GM12878 (cell line): Measurements from ENCODE around the gene PHYHIPL. TPM values are rescaled to one million over a fixed set of nuclear protein-coding genes. Genes with fewer than 3 reads are reported as not detected.

Experiments used
- ATAC-seq: fragments of 200-7000 bp; cut with Tn5 transposase; 3 replicates; pipeline ENCODE4 v1.9.1; 2020; ENCODE audit warnings: mild to moderate bottlenecking, moderate library complexity
- BruUV-seq: library from RNA; stranded (reverse); fragments of 400-500 nt; replicated peaks from 2 replicates; lab custom pipeline; 2021; lab: Mats Ljungman, UMichigan
- CTCF ChIA-PET: fragments of 300-600 bp; sonication (Branson Sonifier 250); formaldehyde crosslinking; extraction: SDS; loops from one replicate; lab custom pipeline; 2021; ENCODE audit warnings: inconsistent platforms; lab: Yijun Ruan, JAX
- POLR2A ChIA-PET: fragments of 350-600 bp; formaldehyde crosslinking; extraction: SDS; loops from one replicate; lab custom pipeline; 2021; ENCODE audit warnings: inconsistent platforms; lab: Charles Lee
- RAD21 ChIA-PET: fragments of 300-600 bp; sonication (Branson Sonifier 250); formaldehyde crosslinking; loops from one replicate; lab custom pipeline; 2023; ENCODE audit warnings: antibody characterized with exemption; ENCODE audit not compliant: unreplicated experiment; lab: Charles Lee
- SMC1A ChIA-PET: fragments of 300-600 bp; sonication (Branson Sonifier 250); formaldehyde crosslinking; loops from one replicate; lab custom pipeline; 2023; ENCODE audit not compliant: unreplicated experiment, uncharacterized antibody; lab: Charles Lee
- DNase-seq: peaks from one replicate; pipeline ENCODE4 v3.0.0-alpha.2; 2011; ENCODE audit warnings: low read depth, low spot score
- FAIRE-seq: peaks from 3 replicates; lab custom pipeline; 2011; peaks lifted over from hg19 to GRCh38; lab: Jason Lieb, UNC
- H2AFZ ChIP-seq: 2 replicates; pipeline ENCODE4 v1.6.0; 2011; ENCODE audit warnings: low read depth, low read length, control low read depth; ENCODE audit not compliant: control insufficient read depth
- H3K27ac ChIP-seq: 2 replicates; pipeline ENCODE4 v1.5.1; 2011; ENCODE audit warnings: control low read depth; ENCODE audit not compliant: control insufficient read depth, insufficient read depth
- H3K27me3 ChIP-seq, 2 experiments: replicated peaks in 1 of 2; 2 replicates each; pipeline versions ENCODE4 v1.6.0 to v1.6.1; 2011; ENCODE audit warnings: low read length in 1 of 2; ENCODE audit not compliant: control insufficient read depth in 2 of 2, insufficient read depth in 2 of 2
- H3K36me3 ChIP-seq, 2 experiments: 2 replicates each; pipeline ENCODE4 v1.5.1; 2011; ENCODE audit warnings: low read length in 1 of 2; ENCODE audit not compliant: control insufficient read depth in 2 of 2, insufficient read depth in 2 of 2
- H3K4me1 ChIP-seq: 2 replicates; pipeline ENCODE4 v1.6.1; 2011; ENCODE audit warnings: mild to moderate bottlenecking, low read length, moderate library complexity, mixed read lengths; ENCODE audit not compliant: control insufficient read depth, insufficient read depth
- H3K4me2 ChIP-seq: 2 replicates; pipeline ENCODE4 v1.6.0; 2011; ENCODE audit warnings: control low read depth; ENCODE audit not compliant: control insufficient read depth, insufficient read depth
- H3K4me3 ChIP-seq: fragments of 200-600 bp; sonication (generic); 2 replicates; pipeline ENCODE4 v1.5.1; 2016
- H3K79me2 ChIP-seq: 2 replicates; pipeline ENCODE4 v1.6.0; 2011; ENCODE audit warnings: low read length; ENCODE audit not compliant: control insufficient read depth, insufficient read depth
- H3K9ac ChIP-seq: 2 replicates; pipeline ENCODE4 v1.8.0; 2011; ENCODE audit warnings: low read length, control low read depth, mixed read lengths; ENCODE audit not compliant: control insufficient read depth, insufficient read depth
- H3K9me3 ChIP-seq: replicated peaks from 3 replicates; pipeline ENCODE4 v1.5.1; 2011; ENCODE audit warnings: mild to moderate bottlenecking, low read length; ENCODE audit not compliant: control insufficient read depth, insufficient read depth
- H4K20me1 ChIP-seq: 2 replicates; pipeline ENCODE4 v1.6.0; 2011; ENCODE audit not compliant: control insufficient read depth, insufficient read depth
- LARP7 ChIP-seq: fragments of 450-650 bp; IDR thresholded peaks from 2 replicates; pipeline ENCODE4 v1.6.1; 2017; ENCODE audit warnings: mild to moderate bottlenecking
- NR2F1 ChIP-seq: fragments of 450-650 bp; conservative IDR thresholded peaks from 2 replicates; pipeline ENCODE4 v1.6.1; 2017; ENCODE audit warnings: mild to moderate bottlenecking
- RAD21 ChIP-seq: IDR thresholded peaks from 2 replicates; pipeline ENCODE4 v1.6.1; 2011; ENCODE audit warnings: mild to moderate bottlenecking, low read depth, low read length, moderate library complexity; ENCODE audit not compliant: insufficient read depth
- SMC3 ChIP-seq: IDR thresholded peaks from 2 replicates; pipeline ENCODE4 v1.6.1; 2011; ENCODE audit warnings: low read length, improper control_type of control experiment, borderline replicate concordance
- TCF7 ChIP-seq: IDR thresholded peaks from 2 replicates; pipeline ENCODE4 v1.6.1; 2014; ENCODE audit warnings: antibody characterized with exemption, borderline replicate concordance
- YY1 ChIP-seq: IDR thresholded peaks from 2 replicates; pipeline ENCODE4 v1.6.1; 2011; ENCODE audit warnings: low read depth, mild to moderate bottlenecking, low read length
- WGBS: methylation state at CpG from one replicate; pipeline ENCODE4 v1.1.6; 2016; ENCODE audit warnings: low lambda C conversion rate; ENCODE audit not compliant: insufficient replicate concordance, insufficient coverage; ENCODE audit errors: missing lambda C conversion rate; 5-methylcytosine and 5-hydroxymethylcytosine counted together
- in situ Hi-C: fragments of 300-500 bp; cut with MboI; formaldehyde crosslinking; loops from 9 replicates; pipeline ENCODE4 v1.14.3; 2018; ENCODE audit warnings: mixed read lengths
- intact Hi-C: fragments of 100-400 bp; cut with micrococcal nuclease; formaldehyde crosslinking; loops from one replicate; pipeline ENCODE4 v1.14.2; 2022; ENCODE audit not compliant: unreplicated experiment
- polyA plus RNA-seq, 11 experiments: library from polyadenylated mRNA; depleted of rRNA in 4 of 11; unstranded in 6 of 11; stranded (reverse) in 5 of 11; fragments of >200 nt; fragmentation: Nextera tagmentation in 4 of 11; fragmentation: Illumina TruSeq in 1 of 11; extraction: Ambion mirVana in 4 of 11; extraction: Trizol in 1 of 11; gene quantifications; 1 replicate in 1 of 11; 2 replicates in 10 of 11; pipeline versions ENCODE4 v1.2.1 to v1.2.3, GENCODE V29; 2011 to 2016; ENCODE audit warnings: inconsistent platforms in 2 of 11, missing spikeins in 2 of 11, low read depth in 1 of 11
- total RNA-seq, 4 experiments: library from RNA; depleted of rRNA in 3 of 4; stranded (reverse); fragments of >200 nt in 3 of 4; fragmentation: Illumina TruSeq in 1 of 4; extraction: Trizol in 1 of 4; gene quantifications; 2 replicates each; pipeline versions ENCODE4 v1.2.1 to v1.2.3, GENCODE V29; 2013 to 2021
- TF ChIP-seq, protein P1 (sequence below), 3 experiments: IDR thresholded peaks in 2 of 3; conservative IDR thresholded peaks in 1 of 3; 2 replicates each; pipeline ENCODE4 v1.5.1; 2011; ENCODE audit warnings: low read depth in 3 of 3, low read length in 3 of 3, mild to moderate bottlenecking in 3 of 3, control low read depth in 2 of 3, moderate library complexity in 2 of 3, inconsistent platforms in 1 of 3, mixed read lengths in 1 of 3; ENCODE audit not compliant: control insufficient read depth in 2 of 3, insufficient read depth in 1 of 3; ENCODE audit errors: extremely low read depth in 1 of 3
- TF ChIP-seq, protein P2 (sequence below): IDR thresholded peaks from 2 replicates; pipeline ENCODE4 v1.6.1; 2012; ENCODE audit warnings: improper control_type of control experiment, low read depth, low read length; ENCODE audit not compliant: insufficient replicate concordance

Gene PHYHIPL
- total and polyA plus RNA-seq, 10 of the 15 experiments (the other 5 are each of a cell fraction or from before 2014, with no cell fraction given), result 0.06 to 0.40 (median 0.18) TPM; not detected in 2

DNA sequence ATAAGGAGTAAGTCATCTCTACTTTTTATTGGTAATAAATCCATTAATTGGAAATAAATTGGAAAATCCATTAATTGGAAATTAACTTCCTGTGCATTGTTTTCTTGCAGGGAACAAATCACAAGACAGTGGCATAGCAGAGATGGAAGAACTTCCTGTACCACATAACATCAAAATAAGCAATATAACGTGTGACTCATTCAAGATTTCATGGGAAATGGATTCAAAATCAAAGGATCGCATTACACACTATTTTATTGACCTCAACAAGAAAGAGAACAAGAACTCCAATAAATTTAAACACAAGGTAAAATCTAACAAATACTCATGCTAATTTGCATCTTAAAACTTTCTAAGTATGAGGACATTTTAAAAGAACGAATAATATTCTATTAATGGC is 57.8 kb downstream of the PHYHIPL start:
- H3K27ac ChIP-seq, result no peak overlapping the region
- DNase-seq, result no peak
- SMC1A ChIA-PET, result no interaction called here
- intact Hi-C loops, result no loop called here
- H3K9ac ChIP-seq, result no peak overlapping the region
- H3K27me3 ChIP-seq, result no peaks in the 10 kb centered on the region
- TF ChIP-seq TCF7, result no peak
- 33% methylated on average over 3 of the region's 3 CpGs for WGBS
- no peak for ATAC-seq
- H3K4me3 ChIP-seq, result no peak overlapping the region
- BruUV-seq, result no TSS peak
- H3K9me3 ChIP-seq, result no peaks in the 10 kb centered on the region
- no peaks in the 10 kb centered on the region for H3K36me3 ChIP-seq
- in situ Hi-C loops, result no loop called here
- H3K79me2 ChIP-seq, result no peaks in the 10 kb centered on the region
- POLR2A ChIA-PET, result no interaction called here
- FAIRE-seq, result no peak
- no peaks in the 10 kb centered on the region for H3K4me1 ChIP-seq
- no peak overlapping the region for H2AFZ ChIP-seq
- CTCF ChIA-PET, result no interaction called here
- RAD21 ChIA-PET, result no interaction called here
- no peaks in the 10 kb centered on the region for H4K20me1 ChIP-seq
- no peak overlapping the region for H3K4me2 ChIP-seq

DNA sequence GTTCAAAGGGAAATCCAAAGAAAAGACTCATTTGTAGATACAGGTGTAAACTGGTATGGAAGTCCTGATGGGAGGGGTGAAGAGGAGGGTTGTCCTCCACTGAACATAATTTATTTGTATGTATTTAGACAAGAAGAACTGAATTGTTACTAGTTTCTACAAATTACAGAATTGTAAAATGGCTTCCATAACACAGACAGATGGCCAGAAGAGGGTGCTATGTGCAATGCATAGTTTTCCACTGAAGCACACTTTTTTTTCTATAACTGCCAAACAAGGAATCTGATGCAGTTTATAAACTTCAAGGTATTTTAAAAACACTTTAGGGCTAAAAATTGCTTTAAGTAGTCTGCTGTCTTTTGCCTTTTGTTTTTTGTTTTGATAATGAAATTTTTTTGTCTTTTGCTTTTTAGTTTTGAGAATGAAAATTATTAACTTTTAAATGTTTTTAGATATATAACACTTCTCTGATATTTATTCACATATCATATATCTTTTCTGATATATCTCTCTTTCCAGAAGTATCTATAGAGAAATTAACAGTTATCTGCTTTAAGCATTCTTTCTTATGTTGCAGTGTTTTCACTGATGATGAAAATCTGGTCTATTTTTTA is 58.5 kb downstream of the PHYHIPL start:
- CTCF ChIA-PET, result no interaction called here
- H3K36me3 ChIP-seq, result no peaks in the 10 kb centered on the region
- no peaks in the 10 kb centered on the region for H3K27me3 ChIP-seq
- no peak overlapping the region for H3K4me2 ChIP-seq
- peak; percentile 58 for ATAC-seq
- no TSS peak for BruUV-seq
- no peak overlapping the region for H2AFZ ChIP-seq
- SMC1A ChIA-PET, result interaction anchor here (2.6 kb wide), 1 partner anchor 280 kb away, joined by 7 read pairs; no protein-coding TSS in a partner anchor
- TF ChIP-seq, protein P1, sequence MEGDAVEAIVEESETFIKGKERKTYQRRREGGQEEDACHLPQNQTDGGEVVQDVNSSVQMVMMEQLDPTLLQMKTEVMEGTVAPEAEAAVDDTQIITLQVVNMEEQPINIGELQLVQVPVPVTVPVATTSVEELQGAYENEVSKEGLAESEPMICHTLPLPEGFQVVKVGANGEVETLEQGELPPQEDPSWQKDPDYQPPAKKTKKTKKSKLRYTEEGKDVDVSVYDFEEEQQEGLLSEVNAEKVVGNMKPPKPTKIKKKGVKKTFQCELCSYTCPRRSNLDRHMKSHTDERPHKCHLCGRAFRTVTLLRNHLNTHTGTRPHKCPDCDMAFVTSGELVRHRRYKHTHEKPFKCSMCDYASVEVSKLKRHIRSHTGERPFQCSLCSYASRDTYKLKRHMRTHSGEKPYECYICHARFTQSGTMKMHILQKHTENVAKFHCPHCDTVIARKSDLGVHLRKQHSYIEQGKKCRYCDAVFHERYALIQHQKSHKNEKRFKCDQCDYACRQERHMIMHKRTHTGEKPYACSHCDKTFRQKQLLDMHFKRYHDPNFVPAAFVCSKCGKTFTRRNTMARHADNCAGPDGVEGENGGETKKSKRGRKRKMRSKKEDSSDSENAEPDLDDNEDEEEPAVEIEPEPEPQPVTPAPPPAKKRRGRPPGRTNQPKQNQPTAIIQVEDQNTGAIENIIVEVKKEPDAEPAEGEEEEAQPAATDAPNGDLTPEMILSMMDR (IDR thresholded peaks at IDR 0.05 in 2 of 3, conservative IDR thresholded peaks at IDR 0.05 in 1 of 3; ENCODE audit: control insufficient read depth in 2 of 3, extremely low read depth in 1 of 3, insufficient read depth in 1 of 3, low read depth in 3 of 3, low read length in 3 of 3), result peak; percentile 44 to 57 (median 45); a peak in 5 of 6 replicates
- TF ChIP-seq YY1 (peak; percentile 88), NR2F1 (no peak), LARP7 (no peak), SMC3 (peak; percentile 23; the same call in 1 of the 2 replicates), RAD21 (peak; percentile 42)
- TF ChIP-seq, protein P2, sequence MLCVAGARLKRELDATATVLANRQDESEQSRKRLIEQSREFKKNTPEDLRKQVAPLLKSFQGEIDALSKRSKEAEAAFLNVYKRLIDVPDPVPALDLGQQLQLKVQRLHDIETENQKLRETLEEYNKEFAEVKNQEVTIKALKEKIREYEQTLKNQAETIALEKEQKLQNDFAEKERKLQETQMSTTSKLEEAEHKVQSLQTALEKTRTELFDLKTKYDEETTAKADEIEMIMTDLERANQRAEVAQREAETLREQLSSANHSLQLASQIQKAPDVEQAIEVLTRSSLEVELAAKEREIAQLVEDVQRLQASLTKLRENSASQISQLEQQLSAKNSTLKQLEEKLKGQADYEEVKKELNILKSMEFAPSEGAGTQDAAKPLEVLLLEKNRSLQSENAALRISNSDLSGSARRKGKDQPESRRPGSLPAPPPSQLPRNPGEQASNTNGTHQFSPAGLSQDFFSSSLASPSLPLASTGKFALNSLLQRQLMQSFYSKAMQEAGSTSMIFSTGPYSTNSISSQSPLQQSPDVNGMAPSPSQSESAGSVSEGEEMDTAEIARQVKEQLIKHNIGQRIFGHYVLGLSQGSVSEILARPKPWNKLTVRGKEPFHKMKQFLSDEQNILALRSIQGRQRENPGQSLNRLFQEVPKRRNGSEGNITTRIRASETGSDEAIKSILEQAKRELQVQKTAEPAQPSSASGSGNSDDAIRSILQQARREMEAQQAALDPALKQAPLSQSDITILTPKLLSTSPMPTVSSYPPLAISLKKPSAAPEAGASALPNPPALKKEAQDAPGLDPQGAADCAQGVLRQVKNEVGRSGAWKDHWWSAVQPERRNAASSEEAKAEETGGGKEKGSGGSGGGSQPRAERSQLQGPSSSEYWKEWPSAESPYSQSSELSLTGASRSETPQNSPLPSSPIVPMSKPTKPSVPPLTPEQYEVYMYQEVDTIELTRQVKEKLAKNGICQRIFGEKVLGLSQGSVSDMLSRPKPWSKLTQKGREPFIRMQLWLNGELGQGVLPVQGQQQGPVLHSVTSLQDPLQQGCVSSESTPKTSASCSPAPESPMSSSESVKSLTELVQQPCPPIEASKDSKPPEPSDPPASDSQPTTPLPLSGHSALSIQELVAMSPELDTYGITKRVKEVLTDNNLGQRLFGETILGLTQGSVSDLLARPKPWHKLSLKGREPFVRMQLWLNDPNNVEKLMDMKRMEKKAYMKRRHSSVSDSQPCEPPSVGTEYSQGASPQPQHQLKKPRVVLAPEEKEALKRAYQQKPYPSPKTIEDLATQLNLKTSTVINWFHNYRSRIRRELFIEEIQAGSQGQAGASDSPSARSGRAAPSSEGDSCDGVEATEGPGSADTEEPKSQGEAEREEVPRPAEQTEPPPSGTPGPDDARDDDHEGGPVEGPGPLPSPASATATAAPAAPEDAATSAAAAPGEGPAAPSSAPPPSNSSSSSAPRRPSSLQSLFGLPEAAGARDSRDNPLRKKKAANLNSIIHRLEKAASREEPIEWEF, result no peak
- no peaks in the 10 kb centered on the region for H3K79me2 ChIP-seq
- H4K20me1 ChIP-seq, result no peaks in the 10 kb centered on the region
- FAIRE-seq, result peak; percentile 47
- no peak overlapping the region for H3K4me3 ChIP-seq
- no peak for DNase-seq
- no peak overlapping the region for H3K9ac ChIP-seq
- RAD21 ChIA-PET, result no interaction called here
- no peaks in the 10 kb centered on the region for H3K4me1 ChIP-seq
- in situ Hi-C loops, result no loop called here
- intact Hi-C loops, result no loop called here
- no peak overlapping the region for H3K27ac ChIP-seq
- POLR2A ChIA-PET, result no interaction called here
- no peaks in the 10 kb centered on the region for H3K9me3 ChIP-seq
